ENCODE measurements around the gene HNRNPDL.

GRCh38 chr4:82422616-82423015, 7.6 kb downstream of the HNRNPDL start:
- no peak for TF ChIP-seq CTCF (IDR thresholded peaks at IDR 0.05)
- no peak for TF ChIP-seq POLR2A (IDR thresholded peaks at IDR 0.05)
